A673 (cell line): ENCODE results near the gene HAUS1. TPM values are rescaled to one million over a fixed set of nuclear protein-coding genes. Genes with fewer than 3 reads are reported as not detected.
"Not testable (repeated sequence)": the region's sequence is repeated elsewhere in the genome, so short reads cannot be mapped to it uniquely, and the experiment has no call there.

Source experiments
- BruUV-seq: library from RNA; stranded (reverse); fragments of 400-500 nt; replicated peaks from 2 replicates; lab custom pipeline; 2021; lab: Mats Ljungman, UMichigan
- CTCF ChIA-PET: fragments of 300-600 bp; sonication (Branson Sonifier 250); formaldehyde crosslinking; loops from one replicate; lab custom pipeline; 2022; ENCODE audit warnings: antibody characterized with exemption; lab: Charles Lee
- POLR2A ChIA-PET: fragments of 300-600 bp; sonication (Branson Sonifier 250); formaldehyde crosslinking; loops from one replicate; lab custom pipeline; 2022; ENCODE audit warnings: antibody characterized with exemption; ENCODE audit not compliant: low non-redundant PET; lab: Charles Lee
- DNase-seq: peaks from one replicate; pipeline ENCODE4 v3.0.0-alpha.2; 2015; ENCODE audit warnings: low spot score
- H3K27ac ChIP-seq: fragments of 200-600 bp; sonication (generic); 2 replicates; pipeline ENCODE4 v1.5.1; 2016; ENCODE audit warnings: mixed run types, low read depth, mild to moderate bottlenecking, mixed read lengths, antibody characterized with exemption, low read length; ENCODE audit not compliant: poor library complexity, severe bottlenecking
- H3K27me3 ChIP-seq: fragments of 200-600 bp; sonication (generic); replicated peaks from 2 replicates; pipeline ENCODE4 v1.6.1; 2017; ENCODE audit warnings: mixed run types, low read depth, mild to moderate bottlenecking, mixed read lengths, antibody characterized with exemption, low read length; ENCODE audit not compliant: insufficient read depth, poor library complexity
- H3K36me3 ChIP-seq: fragments of 200-600 bp; sonication (generic); 2 replicates; pipeline ENCODE4 v1.6.1; 2016; ENCODE audit warnings: mixed run types, mild to moderate bottlenecking, mixed read lengths, antibody characterized with exemption, low read length; ENCODE audit not compliant: insufficient read depth, poor library complexity, severe bottlenecking
- H3K4me1 ChIP-seq: fragments of 200-600 bp; sonication (generic); 2 replicates; pipeline ENCODE4 v1.6.1; 2017; ENCODE audit warnings: mixed run types, mild to moderate bottlenecking, mixed read lengths, antibody characterized with exemption, low read length; ENCODE audit not compliant: insufficient read depth, poor library complexity, severe bottlenecking
- H3K4me3 ChIP-seq: fragments of 200-600 bp; sonication (generic); 2 replicates; pipeline ENCODE4 v1.5.1; 2016; ENCODE audit warnings: low read depth, mixed run types, mild to moderate bottlenecking, mixed read lengths, low read length; ENCODE audit not compliant: poor library complexity, severe bottlenecking
- H3K9me3 ChIP-seq: fragments of 200-600 bp; sonication (generic); 2 replicates; pipeline ENCODE4 v1.6.1; 2016; ENCODE audit warnings: mixed run types, low read depth, mild to moderate bottlenecking, mixed read lengths, antibody characterized with exemption, low read length; ENCODE audit not compliant: poor library complexity, severe bottlenecking
- CTCF ChIP-seq: fragments of 300-800, 200-600 bp; sonication (generic); conservative IDR thresholded peaks from 2 replicates; pipeline ENCODE4 v1.5.1; 2017; ENCODE audit warnings: low read depth, mild to moderate bottlenecking, antibody characterized with exemption, low read length, moderate library complexity, mixed read lengths
- EZH2 ChIP-seq: fragments of 200-600 bp; sonication (generic); IDR thresholded peaks from 2 replicates; pipeline ENCODE4 v1.6.1; 2017; ENCODE audit warnings: borderline replicate concordance, low read depth, mild to moderate bottlenecking, mixed read lengths, antibody characterized with exemption, low read length; ENCODE audit not compliant: poor library complexity, severe bottlenecking
- intact Hi-C: fragments of 100-400 bp; cut with micrococcal nuclease; formaldehyde crosslinking; loops from one replicate; pipeline ENCODE4 v1.10.0; 2022; ENCODE audit not compliant: unreplicated experiment
- total RNA-seq: library from RNA; stranded (reverse); gene quantifications from 2 replicates; pipeline ENCODE4 v1.2.3, GENCODE V29; 2021

Gene HAUS1
- total RNA-seq, 1 experiment from 2014 or later, result 76.9 TPM

- Histone ChIP-seq H3K36me3 (peaks cover 43% of the 10 kb centered on the region), H3K27me3 (no peaks in the 10 kb centered on the region), H3K9me3 (no peaks in the 10 kb centered on the region), H3K4me1 (no peaks in the 10 kb centered on the region), H3K27ac (no peak overlapping the region), H3K4me3 (no peak overlapping the region)
- ChIA-PET POLR2A (no interaction called here), CTCF (no interaction called here)
- intact Hi-C loops, result no loop called here
- no peak for DNase-seq
- TF ChIP-seq EZH2, result no peak
- TF ChIP-seq CTCF, result no peak
- BruUV-seq, result no TSS peak
Measured at GRCh38 chr18:46113751-46114150, 9.6 kb downstream of the HAUS1 start.

GRCh38 chr18:46126625-46127024 lies 22.4 kb downstream of the HAUS1 start:
- BruUV-seq, H3K27ac ChIP-seq, CTCF ChIA-PET, H3K27me3 ChIP-seq, DNase-seq, intact Hi-C loops, H3K4me1 ChIP-seq, H3K9me3 ChIP-seq, POLR2A ChIA-PET, H3K4me3 ChIP-seq: not testable (repeated sequence)
- peaks cover 49% of the 10 kb centered on the region for H3K36me3 ChIP-seq

- H3K9me3 ChIP-seq, result no peaks in the 10 kb centered on the region
- H3K4me1 ChIP-seq, result no peaks in the 10 kb centered on the region
- H3K36me3 ChIP-seq, result peaks cover 33% of the 10 kb centered on the region
- H3K4me3 ChIP-seq, result no peak overlapping the region
- POLR2A ChIA-PET, result no interaction called here
- intact Hi-C loops, result no loop called here
- TF ChIP-seq CTCF, result no peak
- no peak for TF ChIP-seq EZH2
- BruUV-seq, result no TSS peak
- DNase-seq, result no peak
- CTCF ChIA-PET, result interaction anchor here (0.6 kb wide), 1 partner anchor 330 kb away, joined by 4 read pairs; no protein-coding TSS in a partner anchor
- H3K27ac ChIP-seq, result no peak overlapping the region
- H3K27me3 ChIP-seq, result no peaks in the 10 kb centered on the region
Measured at GRCh38 chr18:46130061-46130460, 25.9 kb downstream of the HAUS1 start.

GRCh38 chr18:46130549-46130948 lies 26.4 kb downstream of the HAUS1 start:
- H3K9me3 ChIP-seq, POLR2A ChIA-PET, H3K4me3 ChIP-seq, H3K27me3 ChIP-seq, intact Hi-C loops, BruUV-seq, H3K4me1 ChIP-seq, DNase-seq, H3K27ac ChIP-seq: not testable (repeated sequence)
- CTCF ChIA-PET, result interaction anchor here (0.6 kb wide), 1 partner anchor 329 kb away, joined by 4 read pairs; no protein-coding TSS in a partner anchor
- peaks cover 30% of the 10 kb centered on the region for H3K36me3 ChIP-seq
